ENCODE data around the gene RCBTB2. TPM values are rescaled to one million over a fixed set of nuclear protein-coding genes. Genes with fewer than 3 reads are reported as not detected.

The RCBTB2 gene
- total RNA-seq, 1 donor from 2014 or later = 25.2 TPM

- peaks cover 12% of the 10 kb centered on the region for H3K9me3 Mint-ChIP-seq
- no peak overlapping the region for H3K27ac Mint-ChIP-seq (ENCODE audit: unreplicated experiment)
- no peak for DNase-seq (ENCODE audit: low read depth, low spot score)
- TF ChIP-seq CTCF (conservative IDR thresholded peaks at IDR 0.05) = no peak
- H3K27me3 Mint-ChIP-seq (ENCODE audit: low read depth) = no peaks in the 10 kb centered on the region
- H3K36me3 Mint-ChIP-seq (ENCODE audit: low read depth) = peaks cover 11% of the 10 kb centered on the region
- H3K4me1 Mint-ChIP-seq = no peaks in the 10 kb centered on the region
- no peak overlapping the region for H3K4me3 Mint-ChIP-seq
Measured at GRCh38 chr13:48549658-48550057, 16.8 kb upstream of the RCBTB2 start.

GRCh38 chr13:48547663-48548092 is 14.8 kb upstream of the RCBTB2 start:
- Mint-ChIP-seq H3K9me3 (peaks cover 10% of the 10 kb centered on the region), H3K4me3 (no peak overlapping the region), H3K27me3 (ENCODE audit: low read depth) (no peaks in the 10 kb centered on the region), H3K27ac (ENCODE audit: unreplicated experiment) (no peak overlapping the region), H3K4me1 (peaks cover 17% of the 10 kb centered on the region), H3K36me3 (ENCODE audit: low read depth) (peaks cover 8% of the 10 kb centered on the region)
- no peak for DNase-seq (ENCODE audit: low read depth, low spot score)
- no peak for TF ChIP-seq CTCF (conservative IDR thresholded peaks at IDR 0.05)

DNA sequence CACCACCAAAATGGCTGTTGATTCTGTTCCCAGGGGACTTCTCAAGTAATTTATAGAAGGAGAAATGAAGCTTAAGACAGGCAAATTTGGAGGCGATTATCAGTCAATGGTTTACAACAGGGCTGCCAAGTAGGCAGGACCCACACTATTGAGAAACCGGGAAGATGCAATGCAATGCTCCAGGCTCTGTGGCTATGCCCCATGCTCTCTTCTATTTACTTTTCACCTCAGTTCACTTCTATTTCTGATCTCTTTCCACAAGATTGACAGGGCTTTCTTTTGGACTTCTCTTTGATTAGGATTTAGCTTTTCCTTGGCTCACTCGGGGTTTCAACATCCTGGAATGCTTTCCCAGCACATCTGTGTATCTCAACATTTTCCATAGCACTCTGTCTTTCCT is 12.7 kb upstream of the RCBTB2 start:
- no peak for DNase-seq (ENCODE audit: low read depth, low spot score)
- TF ChIP-seq CTCF (conservative IDR thresholded peaks at IDR 0.05) = no peak
- H3K9me3 Mint-ChIP-seq = peaks cover 6% of the 10 kb centered on the region
- H3K27me3 Mint-ChIP-seq (ENCODE audit: low read depth) = no peaks in the 10 kb centered on the region
- H3K27ac Mint-ChIP-seq (ENCODE audit: unreplicated experiment) = no peak overlapping the region
- peaks cover 27% of the 10 kb centered on the region for H3K4me1 Mint-ChIP-seq
- H3K4me3 Mint-ChIP-seq = no peak overlapping the region
- peaks cover 5% of the 10 kb centered on the region for H3K36me3 Mint-ChIP-seq (ENCODE audit: low read depth)

DNA sequence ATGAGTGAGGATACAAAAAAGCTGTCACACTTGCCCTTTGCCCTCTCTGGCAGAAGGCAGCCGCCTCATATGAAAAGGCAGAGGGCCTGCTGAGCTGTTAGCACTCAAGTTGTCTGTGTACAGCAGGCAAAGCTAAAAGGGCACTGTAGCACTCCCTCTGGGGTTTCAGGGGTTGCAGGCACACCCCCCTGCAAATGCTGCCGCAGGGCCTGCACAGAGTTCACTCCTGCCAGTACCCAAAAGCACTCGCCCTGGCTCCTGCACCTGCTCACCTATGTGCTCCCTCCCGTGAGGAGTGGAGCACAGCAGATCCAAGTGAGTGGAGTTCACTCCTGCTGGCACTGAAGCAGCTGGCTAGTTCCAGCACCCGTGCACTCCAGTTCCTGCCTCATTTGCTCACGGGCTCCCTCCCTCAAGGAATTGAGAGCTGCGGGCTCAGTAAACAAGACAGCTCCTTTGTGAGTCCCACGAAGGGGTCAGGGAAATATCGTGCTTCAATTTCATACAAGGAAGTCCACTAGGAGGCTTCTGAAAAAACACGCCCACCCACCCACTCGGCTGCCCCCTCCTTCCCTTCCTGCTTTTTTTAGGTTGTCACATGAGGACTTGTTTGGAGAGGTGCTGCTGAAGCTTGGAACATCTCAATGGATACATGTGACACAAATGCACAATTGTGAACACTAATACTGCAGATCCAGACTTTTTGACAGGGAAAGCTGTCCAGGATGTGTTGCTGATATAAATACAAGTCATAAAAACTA is 9.9 kb upstream of the RCBTB2 start:
- DNase-seq (ENCODE audit: low read depth, low spot score) = peak; percentile 36
- Mint-ChIP-seq H3K36me3 (ENCODE audit: low read depth) (no peaks in the 10 kb centered on the region), H3K4me3 (peak overlapping the region; percentile 28), H3K27me3 (ENCODE audit: low read depth) (no peaks in the 10 kb centered on the region), H3K27ac (ENCODE audit: unreplicated experiment) (peak overlapping the region; percentile 89), H3K4me1 (peaks cover 27% of the 10 kb centered on the region), H3K9me3 (peaks cover 3% of the 10 kb centered on the region)
- peak; percentile 21 for TF ChIP-seq CTCF (conservative IDR thresholded peaks at IDR 0.05)

- Mint-ChIP-seq H3K9me3 (peaks cover 7% of the 10 kb centered on the region), H3K27ac (ENCODE audit: unreplicated experiment) (no peak overlapping the region), H3K27me3 (ENCODE audit: low read depth) (no peaks in the 10 kb centered on the region), H3K36me3 (ENCODE audit: low read depth) (no peaks in the 10 kb centered on the region), H3K4me3 (no peak overlapping the region), H3K4me1 (peaks cover 27% of the 10 kb centered on the region)
- DNase-seq (ENCODE audit: low read depth, low spot score) = no peak
- no peak for TF ChIP-seq CTCF (conservative IDR thresholded peaks at IDR 0.05)
Measured at GRCh38 chr13:48542138-48542537, 9.3 kb upstream of the RCBTB2 start.
